NCI-H510A treated with DMSO at 0.1 percent for 48 hours (cell line): ENCODE data around the gene ST3GAL5.
"Not testable (repeated sequence)": the region's sequence is repeated elsewhere in the genome, so short reads cannot be mapped to it uniquely, and the experiment has no call there.

Source experiments
- DNase-seq: peaks from one replicate; lab custom pipeline; 2025; lab: John Stamatoyannopoulos, UW

Gene ST3GAL5

DNA sequence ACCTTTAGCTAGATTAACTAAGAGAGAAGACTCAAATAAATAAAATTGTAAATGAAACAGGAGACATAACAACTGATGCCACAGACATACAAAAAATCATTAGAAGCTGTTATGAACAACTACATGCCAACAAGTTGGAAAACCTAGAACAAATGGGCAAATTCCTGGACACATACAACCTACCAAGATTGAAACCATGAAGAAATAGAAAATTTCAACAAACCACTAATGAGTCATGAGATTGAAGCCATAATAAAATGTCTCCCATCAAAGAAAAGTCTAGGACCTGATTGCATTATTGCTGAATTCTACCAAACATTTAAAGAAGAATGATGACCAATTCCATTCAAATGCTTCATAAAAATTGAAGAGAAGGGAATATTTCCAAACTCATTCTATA, 54.3 kb downstream of the ST3GAL5 start:
- no peak for DNase-seq

DNA sequence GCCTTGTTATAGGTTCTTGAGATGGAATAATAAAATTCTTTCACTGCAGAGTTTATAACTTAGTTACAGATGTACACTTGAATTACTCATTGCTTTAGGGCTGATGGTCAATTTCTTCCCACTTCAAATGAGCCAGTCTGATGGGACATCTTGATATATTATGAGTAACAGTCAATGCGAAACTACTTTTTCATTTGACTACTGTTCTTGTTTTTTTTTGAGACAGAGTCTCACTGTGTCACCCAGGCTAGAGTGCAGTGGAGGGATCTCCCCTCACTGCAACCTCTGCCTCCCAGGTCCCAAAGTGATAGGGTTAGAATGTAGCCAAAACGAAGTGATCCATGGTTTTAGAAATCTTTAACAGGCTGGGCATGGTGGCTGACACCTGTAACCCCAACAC, 57.1 kb downstream of the ST3GAL5 start:
- DNase-seq: no peak

DNA sequence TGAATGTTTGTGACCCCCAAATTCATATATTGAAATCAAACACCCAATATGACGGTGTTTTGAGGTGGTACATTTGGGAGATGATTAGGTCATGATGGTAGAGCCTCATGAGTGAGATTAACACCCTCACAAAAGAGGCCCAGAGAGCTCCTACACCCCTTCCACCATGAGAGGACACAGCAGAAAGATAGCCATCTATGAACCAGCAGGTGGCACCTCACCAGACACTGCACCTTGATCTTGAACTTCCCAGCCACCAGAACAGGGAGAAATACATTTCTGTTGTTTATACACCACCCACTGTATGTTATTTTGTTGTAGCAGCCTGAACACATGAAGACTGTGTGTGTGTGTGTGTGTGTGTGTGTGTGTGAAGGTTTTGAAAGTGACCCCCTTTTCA, 58.1 kb downstream of the ST3GAL5 start:
- DNase-seq: no peak

DNA sequence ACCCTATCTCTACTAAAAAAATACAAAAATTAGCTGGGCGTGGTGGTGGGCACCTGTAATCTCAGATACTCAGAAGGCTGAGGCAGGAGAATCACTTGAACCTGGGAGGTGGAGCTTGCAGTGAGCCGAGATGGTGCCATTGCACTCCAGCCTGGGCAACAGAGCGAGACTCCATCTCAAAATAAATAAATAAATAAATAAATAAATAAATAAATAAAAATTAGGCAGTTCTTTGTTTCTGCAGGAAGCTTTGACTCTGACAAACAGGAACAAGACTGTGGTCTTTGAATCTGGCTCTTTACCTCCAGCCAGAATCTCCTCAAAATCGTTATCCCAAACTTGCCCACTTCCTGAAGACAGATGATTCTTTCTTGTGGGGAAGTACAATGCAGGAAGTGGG, 59.4 kb downstream of the ST3GAL5 start:
- DNase-seq: not testable (repeated sequence)

DNA sequence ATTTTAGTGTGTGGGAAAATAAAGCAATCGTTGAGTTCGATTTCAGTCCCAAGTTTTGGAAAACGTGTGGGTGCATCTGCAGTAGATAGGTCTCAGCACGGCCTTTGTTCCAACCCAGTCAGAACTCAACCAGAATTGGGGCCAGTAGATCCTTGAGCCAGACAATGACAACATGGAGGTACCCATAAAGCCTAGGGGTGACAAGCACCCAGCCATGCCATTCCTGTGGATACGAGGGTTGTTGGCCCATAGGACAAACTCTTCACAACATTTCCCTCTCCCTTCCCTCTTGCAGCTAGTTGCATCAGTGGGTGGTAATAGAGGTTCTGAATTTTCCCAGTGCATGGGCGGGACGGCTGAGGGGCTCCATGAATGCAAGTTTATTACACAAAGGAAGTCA, 60.1 kb downstream of the ST3GAL5 start:
- DNase-seq: no peak

DNA sequence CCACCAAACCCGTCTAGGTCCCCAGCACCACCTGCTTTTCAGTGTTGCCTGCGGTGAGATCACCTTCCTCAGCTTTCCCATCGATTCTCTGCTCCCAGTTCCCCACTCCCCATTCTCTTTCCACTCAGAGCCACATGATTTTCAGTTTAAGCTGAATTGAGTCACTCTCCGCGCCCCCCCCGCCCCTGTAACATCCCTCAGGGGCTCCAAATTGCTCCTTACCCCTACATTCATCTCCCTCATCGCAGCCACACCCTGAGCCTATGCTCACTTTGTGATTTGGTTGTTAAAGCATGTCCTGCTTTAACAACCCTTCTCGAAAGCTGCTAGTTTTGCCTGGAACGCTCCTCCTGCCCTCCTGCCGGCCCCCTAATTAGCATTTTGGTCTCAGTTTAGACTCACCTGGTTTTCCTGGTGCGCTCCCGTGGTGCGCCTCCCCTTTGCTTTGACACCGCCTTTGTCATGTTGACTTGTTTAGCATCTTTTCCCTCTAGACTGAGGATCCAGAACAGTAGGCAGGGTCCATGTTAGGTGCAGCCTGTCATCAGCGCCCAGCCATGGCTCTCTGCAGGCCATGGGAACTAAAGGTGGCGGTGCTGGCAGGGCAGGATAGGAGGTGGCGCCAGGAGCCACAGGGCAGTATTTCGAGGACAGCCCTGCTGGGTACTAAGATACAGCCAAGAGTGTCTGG, 60.8 kb downstream of the ST3GAL5 start:
- no peak for DNase-seq

DNA sequence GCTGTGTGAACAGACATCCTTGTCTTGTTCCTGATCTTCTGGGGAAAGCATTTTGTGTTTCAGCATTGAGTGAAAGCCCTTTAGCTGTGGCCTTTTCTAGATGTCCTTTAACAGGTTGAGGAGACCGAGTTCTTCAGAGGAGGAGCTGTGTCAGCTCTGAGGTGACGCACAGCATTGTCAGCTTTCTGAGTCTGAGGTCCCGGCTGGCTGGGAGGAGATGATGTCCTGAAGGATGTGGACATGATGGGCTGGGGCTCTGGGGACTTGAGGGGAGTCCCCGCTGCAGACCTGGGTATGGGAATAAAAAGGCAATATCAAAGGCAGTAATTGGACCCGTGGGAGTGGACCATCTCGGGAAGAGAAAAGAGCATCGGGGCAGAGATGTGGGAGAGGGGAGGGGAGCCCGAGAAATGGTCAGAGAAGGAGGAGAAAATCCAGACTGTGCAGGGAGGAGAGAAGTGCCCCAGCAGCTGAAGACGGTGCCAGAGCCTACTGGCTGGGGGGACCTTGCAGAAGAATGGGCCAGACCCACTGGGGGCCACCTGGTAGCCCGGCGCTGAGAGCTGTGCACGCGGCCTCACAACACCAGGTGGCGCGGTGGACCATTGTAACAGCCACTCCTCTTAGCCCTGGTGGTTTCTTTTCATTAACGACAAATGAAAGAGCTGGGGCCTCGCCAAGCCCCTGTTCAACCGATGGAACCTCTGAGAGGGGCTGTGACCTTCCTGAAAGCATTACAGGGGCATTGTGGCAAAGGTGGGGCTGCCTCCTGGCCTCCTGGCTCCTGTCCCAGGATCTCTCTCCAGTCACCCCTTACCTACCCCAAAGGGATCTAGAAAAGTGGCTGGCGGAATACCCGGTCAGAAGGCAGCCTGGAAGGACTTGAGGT, 61.6 kb downstream of the ST3GAL5 start:
- peak; percentile 75 for DNase-seq

DNA sequence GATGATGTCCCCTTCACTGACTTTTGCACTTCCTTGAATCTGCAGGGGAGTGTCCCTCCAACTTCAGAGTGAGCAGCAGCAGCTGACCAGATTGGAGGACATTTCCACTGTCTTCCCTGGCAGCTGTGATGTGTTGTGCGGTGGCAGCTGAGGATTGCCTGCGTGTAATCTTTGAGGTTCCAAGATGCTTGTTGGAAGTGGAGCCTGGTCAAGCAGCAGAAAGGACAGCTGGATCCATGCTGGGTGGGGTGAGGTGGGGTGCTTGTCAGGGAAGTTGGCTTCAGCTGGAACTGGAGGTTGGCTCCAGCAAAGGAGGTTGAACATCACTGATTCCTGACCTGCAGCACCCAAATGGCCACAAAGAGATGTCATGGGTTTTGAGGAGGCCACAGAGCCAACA, 64.8 kb downstream of the ST3GAL5 start:
- DNase-seq: no peak

DNA sequence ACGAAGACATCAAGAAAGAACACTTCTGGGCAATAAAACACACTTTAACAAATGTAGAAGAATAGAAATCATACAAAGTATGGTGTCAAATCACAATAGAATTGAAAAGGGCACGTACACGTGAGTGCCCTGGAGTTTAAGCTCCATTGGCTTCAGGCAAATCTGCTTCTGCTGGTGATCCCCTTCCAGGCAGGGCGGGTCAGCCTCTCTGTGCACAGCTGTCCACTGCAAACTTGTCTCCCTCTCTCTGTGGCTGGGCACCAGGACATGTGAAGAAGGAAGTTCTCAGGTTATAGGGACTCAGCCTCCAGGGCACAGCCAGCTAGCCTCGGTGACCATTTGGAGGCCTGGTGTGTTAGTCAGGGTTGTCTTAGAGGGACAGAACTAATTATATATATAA, 66.0 kb downstream of the ST3GAL5 start:
- no peak for DNase-seq

DNA sequence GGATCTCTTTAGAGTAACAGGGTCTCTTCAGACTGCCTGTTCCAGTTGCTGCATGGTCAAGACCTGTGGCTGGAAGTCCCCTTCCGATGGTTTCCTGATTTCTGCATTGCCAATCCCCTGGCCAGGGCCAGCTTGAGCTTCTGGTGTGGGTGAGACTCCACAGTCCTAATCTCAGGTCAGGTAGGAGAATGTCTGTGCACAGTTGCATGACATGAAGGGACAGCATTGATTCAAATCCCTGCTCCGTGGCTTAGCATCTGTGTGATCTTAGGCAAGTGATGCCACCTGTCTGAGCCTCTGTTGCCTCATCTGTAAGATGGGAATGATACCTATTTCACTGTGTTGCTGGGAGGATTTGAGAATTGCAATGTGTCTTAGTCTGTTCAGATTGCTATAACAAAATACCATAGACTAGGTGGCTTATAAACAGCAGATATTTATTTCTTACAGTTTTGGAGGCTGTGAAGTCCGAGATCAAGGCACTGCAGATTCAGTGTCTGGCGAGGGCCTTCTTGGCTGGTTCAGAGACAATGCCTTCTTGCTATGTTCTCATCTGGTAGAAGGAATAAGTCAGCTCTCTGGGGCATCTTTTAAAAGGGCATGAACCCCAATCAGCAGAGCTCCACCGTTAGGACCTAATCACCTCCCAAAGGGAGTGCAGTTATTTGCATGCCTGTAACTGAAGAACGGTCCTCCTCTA, 68.8 kb downstream of the ST3GAL5 start:
- DNase-seq: no peak

DNA sequence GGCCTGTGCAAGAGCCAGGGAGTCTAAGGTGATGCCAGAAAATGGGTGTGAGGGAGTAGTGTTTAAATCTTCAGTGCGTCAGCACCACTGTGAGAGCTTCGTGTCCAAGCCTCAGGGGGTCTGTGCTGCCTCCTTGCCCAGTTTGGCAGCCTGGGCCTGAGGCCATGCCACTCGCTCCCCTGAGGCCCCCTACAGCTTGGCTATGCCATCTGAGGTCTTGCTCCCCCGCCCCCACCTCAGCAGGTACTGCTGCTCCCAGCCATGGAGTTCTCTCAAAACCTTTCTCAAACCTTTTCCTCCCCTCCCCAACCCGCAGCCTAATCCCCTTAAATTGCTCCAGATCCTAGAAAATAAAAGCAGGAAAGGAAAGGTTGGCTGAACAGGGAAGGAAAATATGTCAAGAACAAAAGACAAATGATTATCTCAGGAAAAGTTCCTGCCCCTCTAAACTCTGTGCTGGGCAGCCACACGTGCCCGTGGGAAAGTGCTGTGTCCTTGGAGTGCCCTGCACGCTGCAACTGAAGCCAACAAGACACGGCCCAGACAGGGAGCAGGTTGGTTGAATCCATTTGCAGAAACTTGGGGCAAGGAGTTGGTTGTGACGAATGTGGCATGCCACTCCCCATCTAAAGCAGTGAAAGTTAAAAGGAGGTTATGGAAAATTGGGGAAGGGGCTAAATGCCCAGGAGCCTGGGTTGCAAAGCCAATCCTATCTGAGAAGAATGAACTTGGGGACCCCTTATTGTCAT, 73.8 kb downstream of the ST3GAL5 start:
- no peak for DNase-seq

DNA sequence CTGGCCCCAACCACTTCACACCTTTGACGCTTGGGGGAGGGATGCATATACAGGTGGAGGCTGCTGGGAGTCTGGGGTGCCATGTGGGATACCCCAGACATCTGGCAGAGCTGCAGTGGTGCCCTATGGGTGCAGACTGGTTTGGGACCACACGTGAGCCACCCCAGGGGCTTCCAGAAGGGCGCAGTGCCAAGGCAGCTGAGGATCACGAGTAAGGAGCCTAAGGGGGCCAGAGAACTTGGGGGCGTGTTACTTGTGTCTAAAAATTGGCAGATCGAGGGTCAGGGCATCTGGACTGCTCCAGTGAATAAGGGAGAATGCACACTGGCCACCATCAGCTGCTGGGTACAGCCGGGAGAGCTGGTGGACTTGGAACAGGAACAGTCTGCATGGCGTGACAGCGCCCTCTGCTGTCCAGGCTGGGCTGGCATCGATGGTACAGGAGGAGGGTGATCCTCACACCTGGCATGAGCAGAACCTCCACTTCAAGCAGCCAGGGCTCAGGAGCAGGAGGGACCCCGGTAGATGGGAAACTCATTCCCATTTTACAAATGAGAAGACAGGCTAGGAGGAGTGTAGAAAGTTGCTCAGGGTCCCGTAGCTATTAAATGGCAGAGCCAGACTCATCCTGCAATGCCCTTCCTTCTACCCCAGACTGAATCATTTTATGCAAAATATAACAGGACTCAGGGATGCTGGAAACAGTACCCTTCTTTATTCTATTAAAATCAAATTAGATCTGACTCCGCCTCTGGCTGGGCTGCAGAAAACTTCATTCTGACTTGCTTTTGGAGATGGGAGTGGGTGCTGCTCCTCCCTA, 74.6 kb downstream of the ST3GAL5 start:
- DNase-seq: peak; percentile 72

DNA sequence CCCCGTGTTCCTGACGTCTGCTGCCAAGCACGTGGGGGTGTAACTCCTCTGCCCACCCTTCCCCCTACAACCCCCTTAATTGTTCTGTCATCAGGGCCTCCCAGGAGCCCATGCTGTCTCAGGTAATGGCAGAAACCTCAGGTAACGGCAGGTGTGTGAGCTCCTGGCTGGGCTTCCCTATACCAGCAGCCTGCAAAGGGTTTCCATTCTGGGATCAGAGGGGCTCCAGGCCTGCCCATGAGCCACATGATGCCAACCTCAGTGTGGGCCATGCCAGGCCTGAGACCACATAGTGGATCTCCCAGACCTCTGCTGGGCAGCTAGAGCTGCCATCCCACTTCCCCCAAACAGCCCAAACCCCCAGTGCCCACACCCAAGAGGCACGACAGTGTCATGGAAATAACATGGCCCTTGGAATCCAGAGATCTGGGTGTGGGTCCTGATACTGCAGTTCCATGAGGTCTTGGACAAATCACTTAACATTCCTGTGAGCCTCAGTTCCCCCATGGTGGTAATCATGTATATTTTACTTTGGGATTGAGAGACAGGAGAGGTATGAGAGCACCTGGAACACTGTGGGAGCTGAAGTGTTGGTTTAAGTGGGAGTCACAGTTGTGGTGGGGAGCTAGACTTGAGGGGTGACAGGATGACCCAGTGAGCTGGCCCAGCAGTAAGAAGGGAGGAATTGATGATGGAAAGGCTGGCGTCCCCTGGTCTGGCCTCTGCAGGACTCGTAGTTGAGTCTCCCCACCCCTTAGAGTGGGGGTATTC, 75.4 kb downstream of the ST3GAL5 start:
- no peak for DNase-seq

DNA sequence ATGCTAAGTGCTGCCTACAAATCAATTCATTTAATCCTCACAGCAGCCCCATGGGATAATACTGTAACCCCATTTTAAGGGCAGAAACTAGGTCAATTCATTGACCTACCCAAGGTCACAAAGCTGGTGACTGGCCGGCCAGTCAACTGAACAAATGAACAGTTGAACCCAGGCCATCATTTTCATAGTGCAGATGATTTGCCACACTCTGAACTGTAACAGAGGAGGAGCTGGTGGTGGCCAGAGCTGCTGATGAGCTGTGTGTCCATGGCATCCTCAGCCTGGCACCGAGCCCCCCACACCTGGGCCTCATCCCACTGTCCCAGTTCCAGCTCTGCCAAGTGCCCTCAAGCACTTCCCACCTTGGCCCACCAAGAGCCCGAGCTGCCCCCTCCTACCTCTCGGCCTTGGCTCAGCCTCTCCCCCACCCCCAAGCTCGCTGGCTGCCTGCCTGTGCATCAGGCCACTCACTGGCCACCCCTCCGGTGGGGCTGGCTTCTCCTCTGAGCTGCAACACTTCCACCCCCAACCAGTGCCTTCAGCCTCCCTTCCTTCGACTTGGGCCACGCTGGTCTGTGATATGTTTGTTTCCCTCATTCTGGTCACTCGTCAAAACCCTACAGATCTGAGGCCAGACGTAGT, 76.6 kb downstream of the ST3GAL5 start:
- DNase-seq: no peak

DNA sequence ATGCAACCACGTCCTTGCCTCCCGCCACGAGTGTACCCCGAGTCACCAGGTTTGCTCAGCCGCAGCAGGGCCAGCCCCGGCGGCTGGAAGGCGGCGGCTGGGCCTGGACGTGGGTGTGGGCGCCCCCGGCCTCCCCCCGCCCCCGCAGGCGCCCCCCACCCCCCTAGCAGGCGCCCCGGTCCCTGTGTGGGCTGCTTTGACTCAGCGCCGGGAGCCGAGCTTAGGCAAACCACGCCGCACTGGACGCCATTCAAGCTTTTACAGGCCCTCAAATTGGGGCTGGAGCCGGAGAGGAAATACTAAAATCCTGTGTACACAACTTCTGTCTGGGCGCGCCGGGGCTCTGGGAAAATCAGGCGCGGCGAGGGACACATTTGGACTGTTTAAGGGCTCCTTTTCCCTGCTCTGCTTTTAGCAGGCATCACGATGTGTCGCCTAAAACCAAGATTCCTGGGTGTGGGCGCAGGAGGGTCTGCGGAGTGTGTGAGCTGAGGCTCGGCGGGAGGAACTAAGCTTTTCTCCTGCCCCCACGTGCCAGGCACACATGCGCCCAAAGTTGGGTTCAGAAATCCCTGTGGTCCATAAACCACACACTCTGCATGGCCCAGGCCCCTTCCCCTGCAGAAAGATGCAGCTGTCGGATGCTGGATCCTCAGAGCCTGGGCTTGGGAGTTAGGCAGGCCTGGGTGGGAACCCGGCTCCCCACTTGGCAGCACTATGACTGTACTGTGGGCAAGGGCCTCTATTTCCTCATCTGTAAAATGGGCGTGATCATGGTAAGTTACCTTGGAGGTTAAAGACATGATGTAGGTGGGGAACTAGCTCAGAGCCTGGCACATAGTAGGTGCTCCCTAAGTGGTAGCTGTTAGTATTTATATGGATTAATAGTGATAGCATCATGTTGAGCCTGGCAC, 77.4 kb downstream of the ST3GAL5 start:
- DNase-seq: no peak

DNA sequence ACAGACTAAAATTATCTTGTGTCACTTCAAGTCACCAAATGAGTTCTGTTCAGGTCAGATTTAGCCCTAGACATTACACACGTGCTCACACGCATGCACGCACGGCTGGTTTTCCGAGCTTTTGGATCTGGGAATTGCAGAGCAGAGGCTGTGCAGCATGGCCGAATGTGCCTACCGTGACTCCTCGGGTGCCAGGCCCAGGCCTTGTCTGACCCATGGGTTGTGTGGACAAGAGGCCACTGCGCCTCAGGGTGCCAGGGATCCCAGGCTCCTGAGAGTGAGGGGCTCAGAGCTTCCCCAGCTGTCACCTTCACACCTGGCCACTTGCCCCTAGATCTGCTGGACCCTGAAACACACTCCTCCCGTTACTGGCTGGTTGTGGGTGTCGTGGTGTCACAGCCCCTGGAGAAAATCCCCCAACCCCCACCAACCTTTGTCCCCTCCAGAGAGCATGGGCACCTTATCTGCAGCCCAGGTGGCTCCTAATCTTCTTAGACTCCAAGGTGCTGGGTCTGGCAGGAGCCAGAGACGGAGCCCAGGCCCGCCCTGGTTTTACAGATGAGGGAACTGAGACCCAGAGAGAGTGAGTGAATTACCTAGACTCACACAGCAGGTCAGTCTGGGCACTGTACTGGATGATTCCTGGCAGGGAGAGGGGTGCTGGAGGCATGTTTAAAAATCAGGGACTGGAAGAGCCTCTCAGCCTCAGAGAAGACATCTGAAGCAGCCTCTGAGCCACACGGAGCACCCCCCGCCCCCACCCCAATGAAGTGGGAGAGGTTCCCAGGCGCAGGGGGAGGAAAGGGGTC, 78.2 kb downstream of the ST3GAL5 start:
- no peak for DNase-seq

DNA sequence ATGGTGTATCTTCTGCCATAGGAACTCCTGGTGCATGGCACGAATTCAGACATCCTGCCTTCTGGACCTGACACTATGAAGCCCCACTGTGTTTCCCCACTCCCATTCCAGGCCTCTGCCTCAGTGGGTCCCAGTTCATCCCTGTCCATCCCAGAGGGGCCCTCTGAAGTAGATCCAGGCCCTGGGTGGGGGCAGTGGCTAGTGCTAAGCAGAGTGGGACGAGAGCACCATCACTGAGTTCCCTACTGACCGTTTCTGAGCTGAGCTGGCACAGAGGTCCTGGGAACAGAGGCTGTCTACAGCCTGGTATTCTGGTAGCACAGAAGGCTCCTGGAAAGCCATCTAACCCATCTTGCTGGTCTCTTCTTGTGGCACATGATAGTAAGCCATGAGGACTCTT, 81.0 kb downstream of the ST3GAL5 start:
- DNase-seq: no peak
